HepG2 (cell line): ENCODE measurements around the gene BEND3. TPM values are rescaled to one million over a fixed set of nuclear protein-coding genes. Genes with fewer than 3 reads are reported as not detected.

Experiments
- ATF1 ChIP-seq: IDR thresholded peaks from 2 replicates; pipeline ENCODE4 v1.6.1; 2016; ENCODE audit warnings: mild to moderate bottlenecking, control low read depth
- KDM6A ChIP-seq: IDR thresholded peaks from 2 replicates; pipeline ENCODE4 v1.6.1; 2016; ENCODE audit warnings: low read depth
- NCOR1 ChIP-seq: fragments of 200-600 bp; sonication (generic); IDR thresholded peaks from 2 replicates; pipeline ENCODE4 v1.7.0; 2017; ENCODE audit warnings: antibody characterized with exemption, low read length, borderline replicate concordance
- NR2F2 ChIP-seq: IDR thresholded peaks from 2 replicates; pipeline ENCODE4 v1.6.1; 2012; ENCODE audit warnings: low read depth, inconsistent platforms, borderline replicate concordance
- RNF219 ChIP-seq: sonication (generic); formaldehyde crosslinking; IDR thresholded peaks from 2 replicates; pipeline ENCODE4 v1.5.0; 2020; ENCODE audit warnings: mild to moderate bottlenecking, missing genetic modification reagents
- SRSF1 ChIP-seq: fragments of 200-400 bp; formaldehyde crosslinking; optimal IDR thresholded peaks from 2 replicates; pipeline ENCODE3; 2017; ENCODE audit warnings: mild to moderate bottlenecking, low read depth, low read length, moderate library complexity
- TBX2 ChIP-seq: sonication (generic); formaldehyde crosslinking; IDR thresholded peaks from 2 replicates; pipeline ENCODE4 v1.5.0; 2020; ENCODE audit warnings: missing genetic modification reagents, mild to moderate bottlenecking, borderline replicate concordance
- THYN1 ChIP-seq: sonication (generic); formaldehyde crosslinking; IDR thresholded peaks from 2 replicates; pipeline ENCODE4 v1.8.1; 2023; ENCODE audit warnings: low read depth, mild to moderate bottlenecking, moderate library complexity, missing genetic modification reagents, borderline replicate concordance
- USF2 ChIP-seq, 2 experiments: sonication (generic) in 1 of 2; formaldehyde crosslinking in 1 of 2; IDR thresholded peaks; 2 replicates each; pipeline versions ENCODE4 v1.5.1 to v1.6.1; 2011 to 2020; ENCODE audit warnings: borderline replicate concordance in 1 of 2, low read depth in 1 of 2, low read length in 1 of 2, mild to moderate bottlenecking in 1 of 2, missing genetic modification reagents in 1 of 2, moderate library complexity in 1 of 2
- ZFP1 ChIP-seq: IDR thresholded peaks from 2 replicates; pipeline ENCODE4 v1.6.1; 2016
- ZFP82 ChIP-seq: sonication (generic); formaldehyde crosslinking; IDR thresholded peaks from 2 replicates; pipeline ENCODE4 v1.5.1; 2020; ENCODE audit warnings: mild to moderate bottlenecking, missing genetic modification reagents, borderline replicate concordance
- ZMAT3 ChIP-seq: sonication (generic); formaldehyde crosslinking; conservative IDR thresholded peaks from 2 replicates; pipeline ENCODE4 v1.7.0; 2021; ENCODE audit warnings: missing genetic modification reagents
- ZNF251 ChIP-seq: sonication (generic); formaldehyde crosslinking; IDR thresholded peaks from 2 replicates; pipeline ENCODE4 v1.9.0; 2021; ENCODE audit warnings: mild to moderate bottlenecking, missing genetic modification reagents
- ZNF256 ChIP-seq: sonication (generic); formaldehyde crosslinking; conservative IDR thresholded peaks from 2 replicates; pipeline ENCODE4 v1.4.0; 2020; ENCODE audit warnings: missing genetic modification reagents
- polyA plus RNA-seq, 8 experiments: library from polyadenylated mRNA; depleted of rRNA in 3 of 8; stranded (reverse) in 7 of 8; unstranded in 1 of 8; fragments of >200 nt; fragmentation: Illumina TruSeq in 4 of 8; extraction: Trizol in 4 of 8; gene quantifications; 2 replicates each; pipeline versions ENCODE4 v1.2.1 to v1.2.3, GENCODE V29; 2011 to 2016; ENCODE audit warnings: low read depth in 4 of 8, missing spikeins in 1 of 8, mixed read lengths in 1 of 8; ENCODE audit not compliant: insufficient read depth in 1 of 8
- total RNA-seq, 5 experiments: library from RNA; depleted of rRNA; stranded (reverse); fragments of >200 nt; fragmentation: Illumina TruSeq; extraction: Trizol; gene quantifications; 2 replicates each; pipeline ENCODE4 v1.2.3, GENCODE V29; 2016; ENCODE audit warnings: low read depth in 1 of 5
- TF ChIP-seq, protein P1 (sequence below): sonication (generic); formaldehyde crosslinking; IDR thresholded peaks from 2 replicates; pipeline ENCODE4 v1.4.0; 2020; ENCODE audit warnings: mild to moderate bottlenecking, missing genetic modification reagents

Gene BEND3
- total and polyA plus RNA-seq, 2 of the 13 experiments (the other 11 are each of a cell fraction or from before 2014, with no cell fraction given), result 1.4 to 5.8 TPM

DNA sequence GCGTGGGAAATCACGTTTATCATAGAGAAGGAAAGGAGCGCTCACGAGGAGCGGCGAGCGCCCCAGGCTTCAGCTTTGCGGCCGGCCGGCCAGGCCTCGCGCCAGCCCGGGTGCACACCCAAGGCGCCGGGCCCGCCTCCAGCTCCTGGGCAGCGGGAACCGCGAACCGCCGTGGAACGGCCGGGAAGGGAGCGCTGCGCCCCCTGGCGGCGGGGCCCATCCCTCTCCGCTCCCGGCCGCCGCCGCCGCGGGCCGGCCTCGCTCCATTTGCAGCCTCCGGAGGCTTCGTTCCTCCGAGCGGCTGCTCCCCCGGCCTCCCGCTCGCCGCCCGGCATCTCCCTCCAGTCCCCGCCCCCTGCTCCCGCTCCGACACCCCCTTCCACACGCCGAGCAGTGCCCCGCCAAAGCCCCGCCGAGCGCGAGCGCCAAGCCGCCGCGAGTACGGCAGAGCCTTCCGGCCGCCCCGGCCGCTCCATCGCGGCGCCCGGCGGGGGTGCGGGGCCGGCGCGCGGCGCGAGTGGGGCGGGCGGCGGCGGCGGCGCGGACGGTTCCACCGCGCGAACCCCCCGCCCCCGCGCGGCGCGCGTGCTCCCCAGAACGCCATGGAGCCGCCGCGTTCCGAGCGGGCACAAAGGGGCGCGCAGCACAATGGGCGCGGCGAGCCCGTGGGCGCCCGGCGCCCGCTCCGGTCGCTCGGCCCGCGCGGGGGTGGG, 946 bp downstream of the BEND3 start (continued):
- TF ChIP-seq THYN1 (CRISPR knock-in tag), result no peak
- no peak for TF ChIP-seq NR2F2
- TF ChIP-seq ZNF251 (CRISPR knock-in tag), result no peak
- no peak for TF ChIP-seq RNF219 (CRISPR knock-in tag)
- no peak for TF ChIP-seq KDM6A (CRISPR knock-in tag)
- no peak for TF ChIP-seq NCOR1
- TF ChIP-seq ZMAT3 (CRISPR knock-in tag), result peak; percentile 74; the same call in 1 of the 2 replicates
- TF ChIP-seq ZNF256 (CRISPR knock-in tag), result no peak
- no peak for TF ChIP-seq ZFP1 (CRISPR knock-in tag)
- TF ChIP-seq ZFP82 (CRISPR knock-in tag), result no peak
- no peak for TF ChIP-seq USF2 (IDR thresholded peaks at IDR 0.05; ENCODE audit: low read depth, low read length)
- no peak for TF ChIP-seq USF2 (CRISPR knock-in tag; IDR thresholded peaks at IDR 0.05; ENCODE audit: borderline replicate concordance)
- no peak for TF ChIP-seq SRSF1
- TF ChIP-seq, protein P1, sequence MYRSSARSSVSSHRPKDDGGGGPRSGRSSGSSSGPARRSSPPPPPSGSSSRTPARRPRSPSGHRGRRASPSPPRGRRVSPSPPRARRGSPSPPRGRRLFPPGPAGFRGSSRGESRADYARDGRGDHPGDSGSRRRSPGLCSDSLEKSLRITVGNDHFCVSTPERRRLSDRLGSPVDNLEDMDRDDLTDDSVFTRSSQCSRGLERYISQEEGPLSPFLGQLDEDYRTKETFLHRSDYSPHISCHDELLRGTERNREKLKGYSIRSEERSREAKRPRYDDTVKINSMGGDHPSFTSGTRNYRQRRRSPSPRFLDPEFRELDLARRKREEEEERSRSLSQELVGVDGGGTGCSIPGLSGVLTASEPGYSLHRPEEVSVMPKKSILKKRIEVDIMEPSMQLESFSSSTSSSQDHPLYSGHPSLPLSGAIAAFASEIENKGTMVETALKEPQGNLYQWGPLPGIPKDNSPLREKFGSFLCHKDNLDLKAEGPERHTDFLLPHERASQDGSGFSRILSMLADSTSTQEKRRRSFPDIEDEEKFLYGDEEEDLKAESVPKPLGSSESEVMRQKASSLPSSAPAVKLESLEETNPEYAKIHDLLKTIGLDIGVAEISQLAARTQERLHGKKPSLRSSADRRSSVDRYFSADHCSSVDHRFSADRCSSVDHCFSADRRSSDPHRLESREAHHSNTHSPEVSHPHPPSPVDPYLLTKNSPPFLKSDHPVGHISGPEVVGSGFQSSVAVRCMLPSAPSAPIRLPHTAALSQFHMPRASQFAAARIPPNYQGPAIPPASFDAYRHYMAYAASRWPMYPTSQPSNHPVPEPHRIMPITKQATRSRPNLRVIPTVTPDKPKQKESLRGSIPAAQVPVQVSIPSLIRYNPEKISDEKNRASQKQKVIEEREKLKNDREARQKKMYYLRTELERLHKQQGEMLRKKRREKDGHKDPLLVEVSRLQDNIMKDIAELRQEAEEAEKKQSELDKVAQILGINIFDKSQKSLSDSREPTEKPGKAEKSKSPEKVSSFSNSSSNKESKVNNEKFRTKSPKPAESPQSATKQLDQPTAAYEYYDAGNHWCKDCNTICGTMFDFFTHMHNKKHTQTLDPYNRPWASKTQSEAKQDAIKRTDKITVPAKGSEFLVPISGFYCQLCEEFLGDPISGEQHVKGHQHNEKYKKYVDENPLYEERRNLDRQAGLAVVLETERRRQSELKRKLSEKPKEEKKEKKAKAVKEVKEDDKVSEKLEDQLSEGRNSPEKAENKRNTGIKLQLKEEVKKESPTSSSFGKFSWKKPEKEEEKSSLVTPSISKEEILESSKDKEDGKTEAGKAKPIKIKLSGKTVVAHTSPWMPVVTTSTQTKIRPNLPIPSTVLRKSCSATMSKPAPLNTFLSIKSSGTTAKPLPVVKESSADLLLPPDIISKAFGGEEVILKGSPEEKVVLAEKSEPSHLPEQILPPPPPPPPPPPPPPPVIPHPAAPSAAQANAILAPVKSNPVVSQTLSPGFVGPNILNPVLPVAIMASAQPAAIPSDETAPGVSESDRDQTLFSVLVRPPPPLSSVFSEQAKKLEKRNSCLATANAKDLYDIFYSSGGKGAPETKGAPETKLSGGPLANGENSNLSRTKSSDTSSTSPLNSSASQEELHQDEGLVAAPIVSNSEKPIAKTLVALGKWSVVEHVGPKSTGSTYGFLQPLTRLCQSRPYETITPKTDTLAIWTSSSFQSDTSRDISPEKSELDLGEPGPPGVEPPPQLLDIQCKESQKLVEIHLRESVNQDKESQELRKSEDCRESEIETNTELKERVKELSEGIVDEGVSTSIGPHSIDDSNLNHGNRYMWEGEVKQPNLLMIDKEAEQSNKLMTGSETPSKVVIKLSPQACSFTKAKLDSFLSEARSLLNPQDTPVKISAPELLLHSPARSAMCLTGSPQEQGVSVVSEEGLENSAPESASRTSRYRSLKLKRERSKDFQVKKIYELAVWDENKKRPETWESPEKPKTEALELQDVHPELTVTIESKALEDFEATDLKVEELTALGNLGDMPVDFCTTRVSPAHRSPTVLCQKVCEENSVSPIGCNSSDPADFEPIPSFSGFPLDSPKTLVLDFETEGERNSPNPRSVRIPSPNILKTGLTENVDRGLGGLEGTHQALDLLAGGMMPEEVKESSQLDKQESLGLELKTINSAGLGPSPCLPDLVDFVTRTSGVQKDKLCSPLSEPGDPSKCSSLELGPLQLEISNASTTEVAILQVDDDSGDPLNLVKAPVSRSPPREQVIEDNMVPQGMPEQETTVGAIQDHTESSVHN (CRISPR knock-in tag), result no peak
- no peak for TF ChIP-seq ATF1 (CRISPR knock-in tag)
- no peak for TF ChIP-seq TBX2 (CRISPR knock-in tag)
